T-helper 22 cell (primary cell): ENCODE results near the gene NTRK3.

Source experiments
- DNase-seq: peaks from one replicate; pipeline ENCODE4 v3.0.0-alpha.2; 2020; ENCODE audit warnings: low read depth

NTRK3 gene

GRCh38 chr15:87940768-87941167, 315.8 kb downstream of the NTRK3 start:
- no peak for DNase-seq

GRCh38 chr15:87939848-87940457, 316.6 kb downstream of the NTRK3 start:
- no peak for DNase-seq

- DNase-seq: no peak
Measured at GRCh38 chr15:87938031-87938430, 318.5 kb downstream of the NTRK3 start.

GRCh38 chr15:87935583-87935982, 321.0 kb downstream of the NTRK3 start:
- DNase-seq: no peak

- no peak for DNase-seq
Measured at GRCh38 chr15:87931584-87931983, 325.0 kb downstream of the NTRK3 start.

- no peak for DNase-seq
Measured at GRCh38 chr15:87930457-87930856, 326.1 kb downstream of the NTRK3 start.

- no peak for DNase-seq
Measured at GRCh38 chr15:87929841-87930240, 326.7 kb downstream of the NTRK3 start.

- no peak for DNase-seq
Measured at GRCh38 chr15:87924433-87924832, 332.1 kb downstream of the NTRK3 start.

GRCh38 chr15:87919064-87919463, 337.5 kb downstream of the NTRK3 start:
- DNase-seq: no peak

- no peak for DNase-seq
Measured at GRCh38 chr15:87917480-87917879, 339.1 kb downstream of the NTRK3 start.

GRCh38 chr15:87916208-87916607, 340.3 kb downstream of the NTRK3 start:
- DNase-seq: no peak

GRCh38 chr15:87910301-87910700, 346.2 kb downstream of the NTRK3 start:
- no peak for DNase-seq

GRCh38 chr15:87907676-87908446, 348.7 kb downstream of the NTRK3 start:
- DNase-seq: no peak

GRCh38 chr15:87906444-87906843, 350.1 kb downstream of the NTRK3 start:
- DNase-seq: no peak

GRCh38 chr15:87902772-87903426, 353.6 kb downstream of the NTRK3 start:
- no peak for DNase-seq

GRCh38 chr15:87901926-87902690, 354.4 kb downstream of the NTRK3 start:
- no peak for DNase-seq

GRCh38 chr15:87901008-87901407, 355.5 kb downstream of the NTRK3 start:
- no peak for DNase-seq

- no peak for DNase-seq
Measured at GRCh38 chr15:87896936-87897335, 359.6 kb downstream of the NTRK3 start.

GRCh38 chr15:87887177-87887576, 369.4 kb downstream of the NTRK3 start:
- no peak for DNase-seq

GRCh38 chr15:87881026-87881425, 375.5 kb downstream of the NTRK3 start:
- DNase-seq: no peak

- DNase-seq: no peak
Measured at GRCh38 chr15:87877822-87878542, 378.6 kb downstream of the NTRK3 start.
